Osteocyte (in vitro differentiated cells): ENCODE measurements around the gene PBX3. TPM values are rescaled to one million over a fixed set of nuclear protein-coding genes. Genes with fewer than 3 reads are reported as not detected.

Source experiments
- DNase-seq: peaks from one replicate; pipeline ENCODE4 v3.0.0; 2021; ENCODE audit warnings: mixed read lengths; ENCODE audit not compliant: unreplicated experiment; ENCODE audit errors: extremely low spot score
- H3K27ac Mint-ChIP-seq: one replicate; pipeline ENCODE4 v1.8.0; 2021; ENCODE audit warnings: mild to moderate bottlenecking, mixed read lengths; ENCODE audit not compliant: unreplicated experiment
- H3K27me3 Mint-ChIP-seq: one replicate; pipeline ENCODE4 v1.8.0; 2021; ENCODE audit warnings: mixed read lengths; ENCODE audit not compliant: unreplicated experiment
- H3K36me3 Mint-ChIP-seq: one replicate; pipeline ENCODE4 v1.8.0; 2021; ENCODE audit warnings: mixed read lengths; ENCODE audit not compliant: unreplicated experiment
- H3K4me1 Mint-ChIP-seq: one replicate; pipeline ENCODE4 v1.8.0; 2021; ENCODE audit warnings: mixed read lengths; ENCODE audit not compliant: unreplicated experiment
- H3K4me3 Mint-ChIP-seq: one replicate; pipeline ENCODE4 v1.8.0; 2021; ENCODE audit warnings: mild to moderate bottlenecking, moderate library complexity, mixed read lengths; ENCODE audit not compliant: unreplicated experiment
- H3K9me3 Mint-ChIP-seq: one replicate; pipeline ENCODE4 v1.8.0; 2021; ENCODE audit warnings: mixed read lengths; ENCODE audit not compliant: unreplicated experiment
- total RNA-seq: library from RNA; stranded (reverse); gene quantifications from 2 replicates; pipeline ENCODE4 v1.2.1, GENCODE V29; 2021
- TF ChIP-seq, protein P1 (sequence below): fragments of 200-600 bp; sonication (generic); IDR thresholded peaks from 2 replicates; pipeline ENCODE4 v1.5.0; 2021; ENCODE audit warnings: antibody characterized with exemption, mild to moderate bottlenecking, moderate library complexity

PBX3 gene
- total RNA-seq, 1 donor from 2014 or later, result 16.0 TPM

DNA sequence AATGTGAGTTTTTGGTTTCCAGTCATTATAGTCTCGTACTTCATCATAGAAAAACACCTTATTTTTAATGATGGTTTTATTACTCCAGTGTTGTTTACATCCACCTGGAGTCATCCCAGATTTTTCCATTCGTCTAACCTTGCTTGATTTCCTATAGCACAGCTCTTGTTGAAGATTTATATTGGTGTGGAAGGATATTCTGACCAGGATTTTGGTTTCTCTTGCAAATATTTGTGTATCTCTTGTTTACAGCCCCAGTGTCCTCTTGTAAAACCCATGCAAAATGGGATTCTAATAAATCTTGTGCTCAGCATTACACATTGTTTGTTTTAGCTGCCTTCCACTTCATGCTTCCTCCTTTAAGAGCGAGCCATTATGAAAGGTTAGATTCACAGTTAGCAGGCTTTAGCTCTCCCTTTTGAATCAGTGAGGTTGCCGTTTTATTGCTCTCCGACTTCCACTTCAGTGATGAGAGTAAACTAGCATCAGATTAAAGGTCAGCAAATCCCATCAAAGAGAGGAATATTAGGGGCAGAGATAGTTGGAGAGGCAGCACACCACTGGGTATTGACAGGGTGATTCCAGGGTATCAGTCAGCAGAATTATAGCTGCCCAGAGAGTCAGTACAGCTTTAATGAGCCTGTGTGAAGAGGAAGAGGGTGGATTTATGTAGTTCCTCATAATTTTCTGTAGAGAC is 157.1 kb downstream of the PBX3 start:
- no peak for DNase-seq
- Mint-ChIP-seq H3K4me3 (no peak overlapping the region), H3K27ac (peak overlapping the region; percentile 4)

DNA sequence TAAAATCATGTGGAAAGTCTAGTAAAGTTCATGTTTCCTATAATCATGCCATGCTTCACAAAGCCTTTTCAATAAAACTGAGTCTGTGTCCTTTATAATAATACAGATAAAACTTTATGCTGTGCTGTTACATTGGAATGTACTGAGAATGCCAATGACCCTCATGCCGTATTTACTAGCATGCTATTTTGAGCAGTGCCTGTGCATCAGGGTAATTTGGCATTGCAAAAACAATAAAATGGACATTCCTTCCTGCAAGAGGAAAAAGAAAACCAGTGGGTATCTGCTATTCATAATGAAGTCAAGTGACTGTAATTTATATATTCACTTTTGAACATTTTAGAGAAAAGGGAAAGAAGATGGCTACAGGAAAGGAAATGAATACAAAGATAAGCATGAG is 159.0 kb downstream of the PBX3 start:
- no peaks in the 10 kb centered on the region for H3K27me3 Mint-ChIP-seq
- DNase-seq, result no peak
- peak overlapping the region; percentile 32 for H3K27ac Mint-ChIP-seq
- TF ChIP-seq, protein P1, sequence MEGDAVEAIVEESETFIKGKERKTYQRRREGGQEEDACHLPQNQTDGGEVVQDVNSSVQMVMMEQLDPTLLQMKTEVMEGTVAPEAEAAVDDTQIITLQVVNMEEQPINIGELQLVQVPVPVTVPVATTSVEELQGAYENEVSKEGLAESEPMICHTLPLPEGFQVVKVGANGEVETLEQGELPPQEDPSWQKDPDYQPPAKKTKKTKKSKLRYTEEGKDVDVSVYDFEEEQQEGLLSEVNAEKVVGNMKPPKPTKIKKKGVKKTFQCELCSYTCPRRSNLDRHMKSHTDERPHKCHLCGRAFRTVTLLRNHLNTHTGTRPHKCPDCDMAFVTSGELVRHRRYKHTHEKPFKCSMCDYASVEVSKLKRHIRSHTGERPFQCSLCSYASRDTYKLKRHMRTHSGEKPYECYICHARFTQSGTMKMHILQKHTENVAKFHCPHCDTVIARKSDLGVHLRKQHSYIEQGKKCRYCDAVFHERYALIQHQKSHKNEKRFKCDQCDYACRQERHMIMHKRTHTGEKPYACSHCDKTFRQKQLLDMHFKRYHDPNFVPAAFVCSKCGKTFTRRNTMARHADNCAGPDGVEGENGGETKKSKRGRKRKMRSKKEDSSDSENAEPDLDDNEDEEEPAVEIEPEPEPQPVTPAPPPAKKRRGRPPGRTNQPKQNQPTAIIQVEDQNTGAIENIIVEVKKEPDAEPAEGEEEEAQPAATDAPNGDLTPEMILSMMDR, result no peak
- no peak overlapping the region for H3K4me3 Mint-ChIP-seq
- no peaks in the 10 kb centered on the region for H3K36me3 Mint-ChIP-seq
- peaks cover 36% of the 10 kb centered on the region for H3K4me1 Mint-ChIP-seq
- H3K9me3 Mint-ChIP-seq, result no peaks in the 10 kb centered on the region

More for the DNA sequence above, 157.1 kb downstream of the PBX3 start:
- Mint-ChIP-seq H3K4me1 (peaks cover 34% of the 10 kb centered on the region), H3K36me3 (no peaks in the 10 kb centered on the region), H3K27me3 (no peaks in the 10 kb centered on the region), H3K9me3 (no peaks in the 10 kb centered on the region)
- TF ChIP-seq, protein P1, result no peak

DNA sequence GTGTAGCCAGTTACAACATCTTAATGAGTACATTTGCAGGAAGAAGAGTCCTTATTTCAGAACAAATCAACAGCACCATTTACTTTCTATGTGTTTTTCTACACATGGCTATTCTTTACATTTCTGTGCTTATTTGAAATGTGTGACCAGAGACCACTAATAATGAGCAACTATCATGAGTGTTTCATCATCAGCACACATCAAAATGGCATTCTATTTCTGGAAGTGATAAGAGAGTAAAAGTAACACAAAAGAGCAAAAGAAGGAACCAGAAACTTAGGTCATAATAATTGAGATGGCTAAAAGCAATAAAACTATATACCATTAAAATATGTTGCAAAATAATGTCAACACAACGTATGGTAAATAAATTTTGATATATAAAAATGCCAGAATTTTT is 159.7 kb downstream of the PBX3 start:
- DNase-seq, result no peak
- TF ChIP-seq, protein P1, result no peak
- H3K4me3 Mint-ChIP-seq, result no peak overlapping the region
- no peaks in the 10 kb centered on the region for H3K9me3 Mint-ChIP-seq
- H3K36me3 Mint-ChIP-seq, result no peaks in the 10 kb centered on the region
- H3K27me3 Mint-ChIP-seq, result no peaks in the 10 kb centered on the region
- H3K27ac Mint-ChIP-seq, result no peak overlapping the region
- peaks cover 36% of the 10 kb centered on the region for H3K4me1 Mint-ChIP-seq

DNA sequence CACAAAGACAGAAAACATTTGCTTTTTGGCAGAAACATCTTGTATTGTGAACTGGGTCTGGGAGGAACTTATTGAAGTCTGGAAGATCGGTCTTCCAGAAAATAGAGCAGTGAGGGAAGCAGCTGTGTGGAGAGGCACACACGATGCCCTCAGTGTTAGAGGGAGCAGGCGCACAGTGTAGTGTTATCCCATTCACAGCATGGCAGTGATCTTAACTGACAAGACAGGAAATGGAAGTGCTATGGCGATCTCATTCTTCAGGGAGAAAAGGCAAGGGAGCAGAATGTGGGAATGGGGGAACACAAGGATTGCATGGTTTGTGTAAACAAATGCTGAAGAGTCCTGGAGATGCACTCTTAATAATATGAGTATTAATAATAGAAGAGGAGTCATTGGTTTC is 161.0 kb downstream of the PBX3 start:
- Mint-ChIP-seq H3K27ac (no peak overlapping the region), H3K4me1 (peaks cover 33% of the 10 kb centered on the region), H3K27me3 (no peaks in the 10 kb centered on the region), H3K36me3 (no peaks in the 10 kb centered on the region), H3K4me3 (no peak overlapping the region), H3K9me3 (no peaks in the 10 kb centered on the region)
- TF ChIP-seq, protein P1, result no peak
- DNase-seq, result no peak

DNA sequence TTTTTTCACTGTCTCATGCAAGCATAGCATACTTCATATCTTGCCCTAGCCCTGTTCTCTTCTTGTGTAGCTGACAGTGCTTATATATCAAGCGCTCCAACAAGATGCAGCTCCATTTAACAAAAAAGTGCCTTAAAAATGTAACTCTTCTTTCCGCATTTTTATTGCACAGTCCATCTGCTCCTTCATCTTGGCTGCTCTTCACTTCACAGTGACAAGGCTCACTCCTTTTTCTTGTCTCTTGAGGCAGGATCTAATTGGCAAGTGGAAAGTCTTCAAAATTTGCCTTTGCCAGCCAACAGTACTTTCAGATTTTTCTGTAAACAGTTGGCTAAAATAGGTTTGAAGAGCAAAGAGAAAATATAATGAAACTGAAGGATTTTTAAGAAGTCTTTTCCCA is 161.8 kb downstream of the PBX3 start:
- Mint-ChIP-seq H3K27ac (no peak overlapping the region), H3K27me3 (no peaks in the 10 kb centered on the region), H3K4me3 (no peak overlapping the region), H3K9me3 (no peaks in the 10 kb centered on the region), H3K4me1 (peaks cover 33% of the 10 kb centered on the region), H3K36me3 (no peaks in the 10 kb centered on the region)
- DNase-seq, result no peak
- TF ChIP-seq, protein P1, result no peak
